Stimulated activated CD4-positive, alpha-beta T cell treated with anti-CD3 and anti-CD28 coated beads, TNF-alpha, amount 100 ng/mL, for 4 hours (primary cell): ENCODE results near the gene AUP1.

ENCODE experiments used
- DNase-seq, 3 experiments: peaks; one replicate each; pipeline ENCODE4 v3.0.0-alpha.2; 2020; ENCODE audit warnings: low read depth in 3 of 3

Gene AUP1

DNA sequence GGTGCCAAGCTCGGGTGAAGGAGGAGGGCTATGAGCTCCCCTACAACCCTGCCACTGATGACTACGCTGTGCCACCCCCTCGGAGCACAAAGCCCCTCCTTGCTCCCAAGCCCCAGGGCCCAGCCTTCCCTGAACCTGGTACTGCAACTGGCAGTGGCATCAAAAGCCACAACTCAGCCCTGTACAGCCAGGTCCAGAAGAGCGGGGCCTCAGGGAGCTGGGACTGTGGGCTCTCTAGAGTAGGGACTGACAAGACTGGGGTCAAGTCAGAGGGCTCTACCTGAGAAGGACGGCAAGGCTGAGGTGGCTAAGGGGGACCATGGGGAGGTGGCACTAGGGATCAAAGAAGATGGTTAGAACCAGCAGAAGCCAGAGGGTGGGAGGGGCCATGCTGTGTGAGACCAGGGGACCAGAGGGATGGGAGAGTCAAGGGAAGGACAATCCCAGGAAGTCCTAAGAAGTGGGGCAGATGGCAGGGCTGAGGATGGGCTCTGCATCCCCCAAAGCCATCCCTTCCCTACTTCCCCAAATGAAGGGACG is 27.4 kb upstream of the AUP1 start:
- no peak for DNase-seq

DNA sequence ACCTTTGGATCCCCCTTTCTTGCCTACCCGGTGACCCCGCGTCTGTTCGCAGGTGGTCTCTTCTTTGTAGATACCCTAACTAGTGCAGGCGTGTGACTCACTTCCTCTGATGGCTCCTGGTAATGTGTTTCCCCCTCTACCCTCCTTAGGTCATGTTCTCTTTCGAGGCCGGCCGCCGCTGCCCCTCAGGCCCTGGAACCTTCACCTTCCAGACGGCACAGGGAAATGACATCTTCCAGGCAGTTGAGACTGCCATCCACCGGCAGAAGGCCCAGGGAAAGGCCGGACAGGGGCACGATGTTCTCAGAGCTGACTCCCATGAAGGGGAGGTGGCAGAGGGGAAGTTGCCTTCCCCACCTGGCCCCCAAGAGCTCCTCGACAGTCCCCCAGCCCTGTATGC is 26.7 kb upstream of the AUP1 start:
- DNase-seq: no peak

DNA sequence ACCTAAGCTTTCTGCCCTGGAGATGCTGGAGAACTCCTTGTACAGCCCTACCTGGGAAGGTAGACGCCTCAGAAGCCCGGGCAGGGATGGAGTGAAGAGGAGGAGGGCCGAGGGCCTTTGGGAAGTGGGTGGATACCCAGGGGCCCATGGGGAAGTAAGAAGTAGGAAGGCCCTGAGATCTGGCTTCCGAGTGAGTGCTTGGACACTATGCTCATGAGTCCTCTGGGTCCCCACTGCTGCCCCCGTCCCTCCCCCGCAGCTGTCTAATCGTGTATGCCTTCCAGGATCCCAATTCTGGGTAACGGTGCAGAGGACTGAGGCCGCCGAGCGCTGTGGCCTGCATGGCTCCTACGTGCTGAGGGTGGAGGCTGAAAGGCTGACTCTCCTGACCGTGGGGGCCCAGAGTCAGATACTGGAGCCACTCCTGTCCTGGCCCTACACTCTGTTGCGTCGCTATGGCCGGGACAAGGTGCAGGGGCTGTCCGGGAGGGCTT is 26.2 kb upstream of the AUP1 start:
- DNase-seq: no peak

DNA sequence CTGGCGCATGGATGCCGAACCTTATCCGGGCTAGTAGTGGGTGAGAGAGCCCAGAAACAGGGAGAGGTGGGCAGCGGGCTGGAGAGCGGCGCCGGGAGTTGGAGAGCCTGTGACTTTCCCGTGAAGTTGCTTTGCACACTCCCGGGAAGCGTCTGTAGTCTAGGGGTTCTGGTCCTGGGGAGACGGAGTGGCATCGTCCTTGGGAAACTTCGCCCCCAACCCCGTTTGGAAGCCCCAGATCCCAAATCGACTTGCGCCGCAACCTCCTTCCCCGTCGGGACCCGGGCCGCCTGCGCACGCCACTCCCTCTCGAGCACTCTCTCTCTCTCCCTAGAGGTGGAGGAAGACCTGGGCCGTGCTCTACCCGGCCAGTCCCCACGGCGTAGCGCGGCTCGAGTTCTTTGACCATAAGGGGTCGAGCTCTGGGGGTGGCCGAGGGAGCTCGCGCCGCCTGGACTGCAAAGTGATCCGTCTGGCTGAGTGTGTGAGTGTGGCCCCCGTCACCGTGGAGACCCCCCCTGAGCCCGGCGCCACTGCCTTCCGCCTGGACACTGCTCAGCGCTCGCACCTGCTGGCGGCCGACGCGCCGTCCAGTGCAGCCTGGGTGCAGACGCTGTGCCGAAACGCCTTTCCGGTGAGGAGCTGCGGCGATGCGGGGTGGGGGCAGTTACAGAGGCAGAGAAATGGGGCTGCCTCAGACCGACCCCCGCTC is 25.5 kb upstream of the AUP1 start:
- DNase-seq: peak in 1 of 3 experiments; percentile 39

DNA sequence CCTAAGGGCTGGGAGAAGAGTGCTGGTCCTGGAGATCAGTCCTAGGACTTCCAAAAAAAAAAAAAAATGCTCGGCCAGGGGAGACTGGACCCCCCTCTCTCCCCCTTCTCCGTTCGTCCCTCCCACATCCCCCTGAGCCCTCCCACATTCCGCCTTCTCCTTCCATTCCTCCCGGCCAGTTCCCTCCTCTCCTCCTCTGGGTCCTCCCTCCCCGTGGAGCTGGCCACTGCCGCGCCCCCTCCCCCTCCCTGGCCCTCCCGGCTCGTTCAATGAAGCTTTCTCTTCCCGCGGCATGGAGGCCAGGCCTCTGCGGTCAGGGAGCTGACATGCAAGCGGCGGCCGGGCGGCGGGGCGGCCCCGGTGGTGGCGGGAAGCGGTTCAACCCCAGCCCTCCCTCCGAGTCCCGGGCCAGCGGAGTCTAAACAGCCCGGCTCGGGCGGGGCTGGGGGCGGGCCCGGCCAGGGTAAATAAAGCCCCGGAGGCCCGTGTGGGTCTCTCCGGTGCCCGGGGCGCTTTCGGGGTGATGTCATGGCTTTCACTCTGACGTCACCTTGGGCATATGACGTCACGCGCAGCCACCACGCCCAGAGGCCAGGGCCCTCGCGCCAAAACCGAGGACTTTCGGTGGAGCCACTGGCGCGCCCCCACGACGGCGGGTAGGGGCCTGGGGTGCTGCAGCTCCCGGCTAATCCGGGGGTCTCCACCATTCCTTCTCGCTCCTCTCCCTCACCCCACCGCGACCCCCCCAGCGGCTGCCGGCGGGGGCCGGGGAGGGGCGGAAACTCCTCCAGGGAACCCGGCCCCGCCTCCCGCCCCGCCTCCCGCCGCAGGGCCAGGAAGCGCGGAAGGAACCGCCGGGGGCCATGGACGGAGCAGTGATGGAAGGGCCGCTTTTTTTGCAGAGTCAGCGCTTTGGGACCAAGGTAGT is 24.6 kb upstream of the AUP1 start, which contains the start of the genes DOK1 and LOXL3:
TSS of gene DOK1 (plus strand) at position 829 of the 928 bp plus-strand sequence. CDS start at position 864, 35 bp downstream.
TSS of gene LOXL3 (minus strand) at position 51 of the 928 bp plus-strand sequence. CDS start 1,308 bp downstream, outside the sequence.
- peak; percentile 67 to 83 (median 74) for DNase-seq

DNA sequence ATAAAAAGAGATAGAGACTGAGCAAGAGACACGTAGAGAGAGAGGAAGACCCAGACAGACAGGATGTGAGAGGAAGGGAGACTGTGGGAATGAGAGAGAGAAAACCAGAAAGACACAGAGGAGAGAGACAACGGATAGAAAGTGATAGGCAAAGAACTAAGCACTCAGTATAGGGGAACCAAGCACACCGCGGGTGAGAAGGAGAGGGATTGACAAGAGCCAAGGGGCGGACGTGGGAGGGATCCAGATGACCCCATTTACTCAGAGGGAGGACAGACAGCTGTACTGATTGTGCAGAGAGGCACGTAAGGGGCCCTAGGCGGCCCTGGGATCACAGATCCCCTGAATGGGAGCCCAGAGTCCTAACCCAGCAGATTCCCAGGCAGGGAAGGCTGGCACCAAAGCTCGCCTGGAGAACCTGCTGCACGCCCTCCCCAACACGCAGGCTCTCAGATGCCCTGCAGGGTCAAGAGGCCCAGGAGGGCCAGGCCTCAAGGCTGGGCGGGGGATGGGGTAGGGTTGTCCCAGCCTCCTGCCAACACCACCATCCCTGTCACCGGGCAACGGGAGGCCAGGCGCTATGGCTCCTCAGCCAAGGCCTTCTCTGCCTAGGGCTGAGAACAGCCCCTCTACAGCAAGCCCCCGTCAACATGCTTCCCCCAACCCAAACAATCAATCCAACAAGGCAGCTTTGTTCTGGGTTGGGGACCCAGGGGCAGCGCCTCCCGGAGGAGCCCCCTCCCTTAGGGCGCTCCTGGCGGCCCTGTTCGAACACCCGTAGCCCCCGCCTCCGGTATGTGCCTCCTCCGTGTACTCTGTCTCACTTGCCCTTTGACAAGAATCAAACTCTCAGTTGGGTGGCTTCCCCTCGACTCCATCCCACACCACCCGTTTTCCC is 23.7 kb upstream of the AUP1 start:
- no peak for DNase-seq

DNA sequence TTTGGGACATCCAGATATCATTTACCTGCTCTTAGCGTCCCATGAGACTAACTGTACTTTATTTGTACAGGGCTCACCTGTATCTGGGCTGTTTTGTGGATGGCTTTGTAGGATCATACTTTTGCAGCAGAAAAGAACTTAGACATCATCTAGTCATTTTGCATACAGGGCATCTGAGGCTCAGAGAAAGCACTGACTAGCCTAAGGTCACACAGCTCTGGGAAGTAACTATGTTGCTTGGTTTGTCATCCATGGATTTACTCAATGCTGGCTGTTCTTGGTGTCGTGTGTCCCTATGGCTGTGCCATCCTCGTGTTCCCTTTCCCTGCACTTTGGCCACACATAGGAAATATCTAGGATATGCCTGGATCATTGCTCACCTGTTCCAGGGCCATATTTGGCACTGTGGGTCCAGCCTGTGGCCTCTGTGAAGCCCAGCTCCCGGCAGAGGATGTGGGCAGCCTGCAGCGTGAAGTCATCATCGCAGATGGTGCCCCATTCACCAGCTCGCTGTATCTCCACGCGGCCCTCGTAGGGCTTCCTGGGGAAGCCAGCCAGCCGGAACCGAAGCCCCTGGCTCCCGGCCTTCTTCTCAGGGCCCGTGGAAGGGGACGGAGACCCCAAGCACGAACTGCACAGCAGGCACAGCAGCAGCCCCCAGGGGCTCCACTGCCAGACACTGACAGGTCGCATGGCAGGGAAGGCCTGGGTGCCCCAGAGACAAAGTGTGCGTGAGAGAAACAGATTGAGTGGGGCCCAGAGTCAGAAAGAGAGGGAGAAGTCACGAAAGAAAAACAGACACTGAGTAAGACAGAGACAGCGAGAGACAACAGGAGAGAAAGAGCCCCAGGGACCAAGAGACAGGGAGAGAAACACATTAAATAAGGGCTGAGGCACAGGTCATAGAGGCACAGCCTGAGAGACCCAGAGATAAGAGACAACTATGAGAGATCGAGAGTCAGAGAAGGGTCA is 22.7 kb upstream of the AUP1 start:
- DNase-seq: no peak

DNA sequence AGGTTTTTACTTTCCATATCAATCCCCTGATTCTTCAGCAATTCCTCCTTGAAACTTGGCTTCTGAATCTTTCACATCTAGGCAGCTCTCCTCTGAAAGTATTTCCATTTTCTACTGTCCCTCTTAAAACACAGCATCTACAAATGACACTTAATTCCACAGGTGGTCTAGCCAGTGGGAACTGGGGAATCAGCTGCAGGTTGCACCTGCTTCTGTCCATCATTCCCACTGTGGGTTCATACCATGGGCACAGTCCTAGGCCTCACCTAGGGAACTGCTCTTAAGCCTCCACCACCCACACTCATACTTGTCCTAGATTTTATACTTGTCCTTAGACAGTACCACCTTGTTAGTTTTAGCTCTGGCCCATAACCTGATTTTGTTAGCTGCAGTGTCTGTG is 22.0 kb upstream of the AUP1 start:
- no peak for DNase-seq

DNA sequence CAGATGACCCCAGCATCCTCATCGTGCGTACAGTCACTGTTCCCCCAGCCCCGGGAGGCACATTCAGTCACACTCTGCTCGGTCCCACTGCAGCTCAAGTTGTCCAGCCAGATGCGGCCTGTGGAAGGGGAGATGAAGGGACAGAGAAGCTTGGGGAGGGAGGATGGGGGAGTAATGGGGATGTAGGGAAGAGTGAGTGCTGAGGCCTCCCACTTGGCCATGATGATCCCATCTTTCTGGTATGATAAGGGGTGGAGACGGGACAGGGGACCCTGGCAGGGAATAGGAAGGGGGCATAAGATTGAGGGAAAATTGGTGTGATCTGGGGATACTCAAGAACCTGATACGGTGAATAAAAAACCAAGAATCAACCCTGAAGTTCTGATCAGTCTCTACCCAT is 20.7 kb upstream of the AUP1 start:
- DNase-seq: no peak

DNA sequence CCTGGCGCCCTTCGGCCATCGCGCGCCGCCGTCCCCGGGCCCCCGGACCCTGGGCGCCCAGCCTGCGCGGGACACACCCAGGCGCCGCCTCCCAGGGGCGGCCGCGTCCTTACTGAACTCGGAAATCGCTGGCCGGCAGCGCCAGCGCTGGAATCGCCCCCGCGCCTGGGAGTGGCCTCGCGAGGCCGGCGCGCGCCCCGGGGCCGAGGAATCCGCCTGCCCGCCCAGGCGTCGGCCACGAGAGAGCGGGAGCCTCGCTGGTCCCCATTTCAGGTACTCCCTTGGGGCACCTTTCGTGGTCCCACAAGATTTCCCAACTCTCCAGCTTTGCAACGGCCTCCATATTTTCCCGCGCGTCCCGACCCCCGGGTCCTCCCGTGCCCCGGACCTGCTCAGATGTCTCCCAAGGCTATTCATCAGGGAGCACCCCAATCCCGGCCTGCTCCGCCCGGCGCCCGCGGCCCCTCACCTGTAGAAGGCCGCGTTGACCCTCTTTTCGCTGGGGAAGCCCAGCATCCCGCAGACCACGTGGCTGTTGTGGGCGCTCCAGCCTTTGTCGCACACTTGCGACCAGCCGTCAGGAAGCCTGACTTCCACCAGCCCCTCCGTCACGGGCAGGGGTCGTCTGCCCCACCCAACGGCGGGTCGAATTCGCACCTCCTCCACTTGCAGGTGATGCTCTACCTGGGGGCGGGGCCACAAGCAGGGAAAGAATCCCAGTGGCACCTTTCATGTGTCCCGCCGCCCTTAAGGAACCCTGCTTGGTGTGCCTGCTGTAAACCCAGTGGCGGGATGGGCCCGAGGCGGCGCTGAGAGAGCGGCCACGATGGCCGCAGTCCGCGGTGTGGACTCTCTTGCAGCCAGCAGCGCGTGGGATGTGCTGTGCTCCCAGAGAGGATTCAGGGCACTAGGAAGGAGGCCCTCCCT is 19.7 kb upstream of the AUP1 start:
- DNase-seq: no peak

DNA sequence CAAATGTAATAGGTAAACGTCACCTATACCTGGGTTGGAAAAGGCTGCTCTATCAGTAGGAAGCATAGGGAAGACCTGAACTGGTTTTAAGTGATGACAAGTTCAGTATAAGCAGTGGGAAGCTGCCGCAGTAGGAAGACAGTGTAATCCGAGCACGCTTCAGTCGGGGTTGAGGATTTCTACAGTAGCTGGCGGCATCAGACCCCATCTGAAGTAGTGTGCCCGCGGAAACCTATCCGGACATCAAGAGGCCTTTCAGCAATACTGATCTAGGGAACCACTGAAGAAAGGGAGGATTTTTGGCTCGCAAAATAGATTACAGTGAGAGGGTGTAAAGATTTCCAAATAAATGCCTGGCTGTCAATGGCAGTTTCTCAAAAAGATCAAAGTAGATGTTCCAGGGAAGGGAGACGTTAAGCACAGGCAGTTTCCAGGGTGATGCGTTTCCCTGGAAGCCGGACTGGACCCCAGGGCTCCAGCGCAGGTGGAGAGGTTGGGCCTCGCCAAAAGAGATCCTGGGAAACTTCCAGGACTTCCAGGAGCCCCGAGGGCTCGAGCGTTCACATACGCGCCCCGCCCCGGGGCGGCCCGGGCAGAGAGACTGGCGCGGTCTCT is 18.9 kb upstream of the AUP1 start:
- DNase-seq: no peak

DNA sequence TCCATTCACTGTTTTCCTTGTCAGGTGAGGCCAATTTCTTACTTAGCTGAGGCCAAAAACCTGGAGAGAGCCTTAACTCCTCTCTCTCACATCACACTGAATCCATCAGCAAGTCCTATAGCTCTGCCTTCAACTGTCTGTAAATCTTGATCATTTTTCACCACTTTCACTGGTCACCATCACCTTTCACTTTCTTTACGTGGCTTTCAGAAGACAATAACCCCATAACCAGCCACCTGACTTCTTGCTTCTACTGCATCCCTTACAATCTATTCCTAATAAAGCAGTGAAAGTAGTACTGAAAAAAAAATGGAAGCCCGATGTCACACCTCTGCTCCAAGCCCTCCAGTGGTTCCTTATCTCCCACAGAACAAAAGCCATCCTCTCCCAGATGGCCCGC is 16.5 kb upstream of the AUP1 start:
- no peak for DNase-seq

DNA sequence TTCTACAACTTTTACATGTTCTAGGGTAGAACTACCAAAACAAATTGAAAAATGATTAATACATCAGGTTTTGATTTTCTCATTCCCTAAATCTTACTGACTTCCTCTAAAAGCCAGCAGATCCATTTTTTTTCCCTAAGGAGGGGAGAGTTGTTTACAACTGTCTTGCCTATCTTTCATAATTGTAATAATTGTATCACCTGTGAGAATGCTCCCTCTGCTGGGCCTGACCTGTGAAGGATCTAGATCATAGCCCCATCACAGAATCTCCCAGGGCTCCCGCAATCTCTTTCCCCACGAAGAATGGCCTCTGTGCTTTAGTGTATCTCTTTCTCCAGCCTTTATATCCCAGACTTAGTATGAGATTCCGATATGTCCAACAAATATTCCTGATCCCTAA is 15.1 kb upstream of the AUP1 start:
- DNase-seq: no peak

DNA sequence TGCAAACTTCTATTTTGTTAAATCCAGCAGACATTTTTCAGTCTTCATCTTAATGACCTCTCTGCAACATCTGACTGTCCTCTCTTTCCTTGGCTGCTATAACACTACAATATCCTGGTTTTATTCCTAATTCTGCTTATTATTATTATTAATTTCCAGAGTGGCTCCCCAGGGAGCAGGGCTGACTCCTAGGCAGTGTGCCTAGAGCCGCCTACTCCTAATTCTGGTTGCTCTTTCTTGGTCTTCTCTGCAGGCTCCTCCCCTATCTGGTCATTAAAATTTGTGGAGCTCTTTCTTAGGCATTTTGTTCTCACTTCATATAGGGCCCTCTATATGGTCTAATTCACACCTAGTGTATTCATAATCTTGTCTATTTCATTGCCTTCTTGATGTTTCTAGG is 13.5 kb upstream of the AUP1 start:
- DNase-seq: no peak

DNA sequence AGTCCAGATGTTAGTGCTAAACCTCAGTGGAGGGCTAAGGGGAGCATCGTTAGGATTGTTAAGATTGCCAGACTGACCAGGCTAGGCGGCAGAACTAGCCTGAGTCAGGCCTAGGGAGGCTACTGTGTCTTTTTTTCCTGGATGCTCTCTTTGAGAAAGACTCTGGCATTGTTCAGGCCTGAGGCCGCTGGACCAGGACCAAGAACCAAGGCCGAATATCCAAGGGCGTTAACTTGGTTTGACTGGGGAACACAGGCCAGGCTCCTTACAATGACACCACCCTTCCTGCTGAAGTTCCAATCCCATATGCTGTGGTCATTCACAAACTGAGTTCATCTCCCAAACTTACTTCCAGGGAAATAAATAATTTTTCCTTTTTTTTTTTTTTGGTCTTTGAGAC is 10.8 kb upstream of the AUP1 start:
- DNase-seq: no peak

DNA sequence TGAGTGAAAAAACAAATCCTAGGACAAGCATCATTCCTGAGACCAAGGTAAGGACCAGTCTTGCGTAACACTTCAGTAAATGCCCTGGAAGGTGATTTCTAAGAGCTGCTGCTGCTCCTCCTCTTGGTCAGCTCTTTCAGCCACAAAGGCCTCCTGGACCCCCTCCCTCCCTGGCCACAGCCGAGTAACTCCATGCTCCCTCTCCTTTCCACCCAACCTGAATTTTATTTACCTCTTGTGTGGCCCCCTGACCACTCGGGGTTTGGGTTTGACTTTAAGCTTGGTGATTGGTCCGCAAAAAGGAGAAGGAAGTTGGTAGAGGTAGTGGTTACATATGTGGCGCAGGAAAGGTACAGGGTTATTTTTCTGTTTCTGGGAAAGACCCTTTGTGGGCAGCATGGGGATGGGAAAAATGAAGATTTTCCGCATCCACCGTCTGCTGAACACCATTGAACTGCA is 9.4 kb upstream of the AUP1 start:
- DNase-seq: no peak

DNA sequence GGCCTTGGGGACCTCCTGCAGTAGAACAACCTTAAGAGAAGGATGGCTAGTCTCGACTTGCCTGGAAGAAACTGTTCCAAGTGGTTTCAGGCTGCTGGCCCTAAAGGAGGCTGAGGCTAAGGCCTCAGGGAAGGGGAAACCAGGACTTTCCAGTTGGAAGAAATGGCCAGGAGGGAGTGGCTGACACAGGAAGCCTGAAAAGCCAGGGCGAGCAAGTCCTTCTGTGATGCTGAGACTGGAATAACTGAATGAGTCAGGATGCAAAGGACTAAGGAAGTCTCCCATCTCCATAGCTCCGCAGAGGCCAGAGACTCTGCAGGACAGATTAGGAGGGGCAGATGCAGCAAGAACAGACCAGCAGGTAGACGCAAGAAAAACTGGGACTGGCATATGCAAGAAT is 7.6 kb upstream of the AUP1 start:
- DNase-seq: no peak

DNA sequence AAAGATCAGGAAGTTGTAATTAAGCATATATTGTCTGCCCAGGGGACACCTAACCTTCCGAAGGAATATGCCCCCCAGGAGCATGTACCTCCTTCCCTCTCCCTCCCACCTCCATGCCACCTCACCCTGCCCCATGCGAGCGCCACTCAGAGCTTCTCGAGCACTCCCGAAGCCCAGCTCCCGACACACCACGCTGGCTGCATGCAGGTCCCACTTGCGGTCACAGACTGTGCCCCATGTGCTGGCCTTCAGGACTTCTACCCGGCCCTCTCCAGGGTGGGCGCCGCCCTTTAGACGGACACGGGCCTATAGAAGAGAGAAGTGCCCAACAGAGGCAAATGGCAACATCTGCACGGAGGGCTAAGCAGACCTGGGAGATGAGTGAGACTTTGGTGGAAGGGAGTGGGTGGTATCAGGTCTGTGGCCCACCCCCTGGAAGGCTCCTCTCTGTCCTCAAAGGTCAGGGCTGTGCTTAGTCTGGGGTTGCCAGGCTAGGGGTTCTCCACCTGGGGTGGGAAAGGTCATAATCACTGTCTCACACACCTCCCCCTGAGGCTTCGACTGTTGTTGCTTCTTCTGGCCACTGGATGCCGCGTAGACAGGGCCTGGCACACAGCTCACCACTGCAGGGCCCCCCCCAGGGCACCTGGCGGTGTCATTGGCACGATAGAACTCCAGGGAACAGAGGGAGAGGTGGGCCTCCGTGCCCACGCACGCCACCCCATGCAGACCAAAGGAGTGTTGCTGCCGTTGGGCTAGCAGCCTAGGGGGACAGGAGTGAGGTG is 6.9 kb upstream of the AUP1 start:
- no peak for DNase-seq
